Gastrocnemius medialis (tissue), 4 donors: ENCODE data around the gene C1orf116. TPM values are rescaled to one million over a fixed set of nuclear protein-coding genes. Genes with fewer than 3 reads are reported as not detected.

Experiments used
- ATAC-seq, 2 donors: fragments of 150-250 bp; one replicate each; pipeline ENCODE4 v1.9.1; 2016
- DNase-seq, 2 donors: peaks; one replicate each; pipeline ENCODE4 v3.0.0-alpha.2; 2019
- H3K27ac ChIP-seq, 4 donors: fragments of 200-600 bp; sonication (generic); 1 replicate in 1 of 4; 2 replicates in 3 of 4; pipeline ENCODE4 v1.5.1; 2016 to 2018; ENCODE audit warnings: mild to moderate bottlenecking in 2 of 4, moderate library complexity in 1 of 4
- H3K27me3 ChIP-seq, 3 donors: fragments of 200-600 bp; sonication (generic) in 2 of 3; 1 replicate in 1 of 3; 2 replicates in 2 of 3; pipeline versions ENCODE4 v1.5.1 to v1.6.0; 2016 to 2019; ENCODE audit warnings: mild to moderate bottlenecking in 1 of 3, moderate library complexity in 1 of 3
- H3K36me3 ChIP-seq, 2 donors: fragments of 200-600 bp; sonication (generic) in 1 of 2; one replicate each; pipeline ENCODE4 v1.5.1; 2017 to 2018
- H3K4me1 ChIP-seq, 2 donors: fragments of 200-600 bp; sonication (generic) in 1 of 2; one replicate each; pipeline ENCODE4 v1.5.1; 2016 to 2017; ENCODE audit warnings: mild to moderate bottlenecking in 2 of 2
- H3K4me3 ChIP-seq, 4 donors: fragments of 200-600 bp; sonication (generic) in 3 of 4; 1 replicate in 1 of 4; 2 replicates in 3 of 4; pipeline ENCODE4 v1.5.1; 2016 to 2019; ENCODE audit warnings: mild to moderate bottlenecking in 2 of 4
- H3K9me3 ChIP-seq, 3 donors: fragments of 200-600 bp; sonication (generic) in 2 of 3; 1 replicate in 1 of 3; 2 replicates in 2 of 3; pipeline ENCODE4 v1.5.1; 2016 to 2019
- CTCF ChIP-seq, 5 experiments: fragments of 450-650 bp in 3 of 5; fragments of 200-600 bp in 2 of 5; sonication (generic) in 2 of 5; IDR thresholded peaks in 4 of 5; conservative IDR thresholded peaks in 1 of 5; 1 replicate in 4 of 5; 2 replicates in 1 of 5; pipeline ENCODE4 v1.5.1; 2016 to 2019; ENCODE audit warnings: antibody characterized with exemption in 5 of 5, mild to moderate bottlenecking in 3 of 5, moderate library complexity in 3 of 5
- POLR2A ChIP-seq, 2 donors: fragments of 450-650 bp; IDR thresholded peaks; one replicate each; pipeline ENCODE4 v1.6.1; 2017; ENCODE audit warnings: antibody characterized with exemption in 2 of 2, mild to moderate bottlenecking in 2 of 2, moderate library complexity in 2 of 2
- in situ Hi-C, 4 donors: fragments of 200-750 bp; cut with MboI; loops; one replicate each; pipeline versions ENCODE4 v1.15.0 to v1.8.0; 2017; ENCODE audit warnings: low sequenced_read_pairs in 4 of 4
- intact Hi-C: fragments of 100-400 bp; cut with DNase I; formaldehyde crosslinking; loops from one replicate; pipeline ENCODE4 v1.15.1; 2023; ENCODE audit warnings: low total_unique reads
- total RNA-seq, 4 donors: library from RNA; depleted of rRNA; stranded (reverse); fragments of >200 nt; gene quantifications; one replicate each; pipeline versions ENCODE4 v1.1.0 to v1.2.3, GENCODE V29; 2016

Gene C1orf116
- total RNA-seq, 4 donors from 2014 or later: 0.46 to 1.1 (median 0.65) TPM

GRCh38 chr1:207009945-207010344 lies 22.6 kb downstream of the C1orf116 start:
- Histone ChIP-seq H3K27ac (no peak overlapping the region), H3K9me3 (no peaks in the 10 kb centered on the region), H3K4me1 (no peaks in the 10 kb centered on the region), H3K4me3 (no peak overlapping the region), H3K27me3 (no peaks in the 10 kb centered on the region), H3K36me3 (no peaks in the 10 kb centered on the region)
- ATAC-seq (no peak), DNase-seq (no peak)
- intact Hi-C loops: no loop called here
- in situ Hi-C loops: no loop called here
- TF ChIP-seq POLR2A (IDR thresholded peaks at IDR 0.05): no peak
- no peak for TF ChIP-seq CTCF (IDR thresholded peaks at IDR 0.05 in 4 of 5, conservative IDR thresholded peaks at IDR 0.05 in 1 of 5)

- Histone ChIP-seq H3K27ac (no peak overlapping the region), H3K27me3 (no peaks in the 10 kb centered on the region), H3K4me1 (no peaks in the 10 kb centered on the region), H3K36me3 (no peaks in the 10 kb centered on the region), H3K4me3 (no peak overlapping the region), H3K9me3 (no peaks in the 10 kb centered on the region)
- ATAC-seq (no peak), DNase-seq (no peak)
- in situ Hi-C loops (no loop called here), intact Hi-C loops (no loop called here)
- no peak for TF ChIP-seq CTCF (IDR thresholded peaks at IDR 0.05 in 4 of 5, conservative IDR thresholded peaks at IDR 0.05 in 1 of 5)
- TF ChIP-seq POLR2A (IDR thresholded peaks at IDR 0.05): no peak
Observed at GRCh38 chr1:207009182-207009850, 23.2 kb downstream of the C1orf116 start.

GRCh38 chr1:207007352-207008033 lies 25.1 kb downstream of the C1orf116 start:
- Histone ChIP-seq H3K27me3 (no peaks in the 10 kb centered on the region), H3K9me3 (no peaks in the 10 kb centered on the region), H3K4me3 (no peak overlapping the region), H3K27ac (no peak overlapping the region), H3K36me3 (no peaks in the 10 kb centered on the region), H3K4me1 (no peaks in the 10 kb centered on the region)
- intact Hi-C loops: no loop called here
- DNase-seq: no peak
- in situ Hi-C loops: no loop called here
- ATAC-seq: no peak
- no peak for TF ChIP-seq CTCF (IDR thresholded peaks at IDR 0.05 in 4 of 5, conservative IDR thresholded peaks at IDR 0.05 in 1 of 5)
- no peak for TF ChIP-seq POLR2A (IDR thresholded peaks at IDR 0.05)

GRCh38 chr1:207006914-207007313 lies 25.6 kb downstream of the C1orf116 start:
- no peak overlapping the region for H3K27ac ChIP-seq
- DNase-seq (no peak), ATAC-seq (no peak)
- no peaks in the 10 kb centered on the region for H3K4me1 ChIP-seq
- H3K4me3 ChIP-seq: no peak overlapping the region
- in situ Hi-C loops: no loop called here
- TF ChIP-seq CTCF (IDR thresholded peaks at IDR 0.05 in 4 of 5, conservative IDR thresholded peaks at IDR 0.05 in 1 of 5) (no peak), POLR2A (IDR thresholded peaks at IDR 0.05) (no peak)
- H3K27me3 ChIP-seq: no peaks in the 10 kb centered on the region
- intact Hi-C loops: no loop called here
- H3K36me3 ChIP-seq: no peaks in the 10 kb centered on the region
- no peaks in the 10 kb centered on the region for H3K9me3 ChIP-seq
